KMS-11 (cell line): ENCODE measurements around the gene ARFGEF2.

Experiments used
- H2AFZ ChIP-seq: fragments of 200-600 bp; sonication (generic); 2 replicates; pipeline ENCODE4 v1.6.1; 2016; ENCODE audit warnings: antibody characterized with exemption, mixed run types, low read depth
- H3K27ac ChIP-seq: fragments of 200-600 bp; sonication (generic); 2 replicates; pipeline ENCODE4 v1.6.1; 2016; ENCODE audit warnings: mild to moderate bottlenecking, mixed run types
- H3K27me3 ChIP-seq: fragments of 200-600 bp; sonication (generic); 2 replicates; pipeline ENCODE4 v1.6.1; 2017; ENCODE audit warnings: mild to moderate bottlenecking, low read depth, mixed run types, moderate library complexity; ENCODE audit not compliant: insufficient read depth
- H3K36me3 ChIP-seq: fragments of 200-600 bp; sonication (generic); 2 replicates; pipeline ENCODE4 v1.6.1; 2017; ENCODE audit warnings: mild to moderate bottlenecking, mixed run types; ENCODE audit not compliant: insufficient read depth
- H3K4me1 ChIP-seq: fragments of 200-600 bp; sonication (generic); 2 replicates; pipeline ENCODE4 v1.6.1; 2016; ENCODE audit warnings: mild to moderate bottlenecking, low read depth, mixed run types; ENCODE audit not compliant: poor library complexity, severe bottlenecking
- H3K4me2 ChIP-seq: fragments of 200-600 bp; sonication (generic); 2 replicates; pipeline ENCODE4 v1.7.0; 2016; ENCODE audit warnings: mild to moderate bottlenecking, mixed run types
- H3K4me3 ChIP-seq: fragments of 200-600 bp; sonication (generic); IDR thresholded peaks from 2 replicates; pipeline ENCODE4 v1.6.1; 2017; ENCODE audit warnings: low read depth, low read length, mixed read lengths; ENCODE audit not compliant: insufficient read depth
- H3K79me2 ChIP-seq: fragments of 200-600 bp; sonication (generic); 2 replicates; pipeline ENCODE4 v1.6.1; 2016; ENCODE audit warnings: low read depth, mixed run types; ENCODE audit not compliant: insufficient read depth
- H3K9ac ChIP-seq: fragments of 200-600 bp; sonication (generic); 2 replicates; pipeline ENCODE4 v1.6.1; 2016; ENCODE audit warnings: mild to moderate bottlenecking, mixed run types
- H4K20me1 ChIP-seq: fragments of 200-600 bp; sonication (generic); 2 replicates; pipeline ENCODE4 v1.6.1; 2016; ENCODE audit warnings: mild to moderate bottlenecking, mixed run types; ENCODE audit not compliant: insufficient read depth
- CTCF ChIP-seq: fragments of 200-600 bp; sonication (generic); conservative IDR thresholded peaks from 2 replicates; pipeline ENCODE4 v1.6.1; 2017; ENCODE audit warnings: low read depth, mild to moderate bottlenecking, antibody characterized with exemption, low read length, moderate library complexity, mixed read lengths

The ARFGEF2 gene

GRCh38 chr20:48878534-48879248, 42.8 kb upstream of the ARFGEF2 start:
- H3K4me2 ChIP-seq, result no peak overlapping the region
- no peak overlapping the region for H3K9ac ChIP-seq
- no peak for TF ChIP-seq CTCF
- H3K4me1 ChIP-seq, result no peaks in the 10 kb centered on the region
- H3K36me3 ChIP-seq, result no peaks in the 10 kb centered on the region
- H3K79me2 ChIP-seq, result no peaks in the 10 kb centered on the region
- H3K27me3 ChIP-seq, result no peaks in the 10 kb centered on the region
- no peak overlapping the region for H3K27ac ChIP-seq
- no peak overlapping the region for H2AFZ ChIP-seq
- H4K20me1 ChIP-seq, result no peaks in the 10 kb centered on the region
- H3K4me3 ChIP-seq, result no peak overlapping the region

- no peak overlapping the region for H3K27ac ChIP-seq
- H2AFZ ChIP-seq, result no peak overlapping the region
Observed at GRCh38 chr20:48879612-48880245, 41.8 kb upstream of the ARFGEF2 start.

GRCh38 chr20:48880331-48880730, 41.2 kb upstream of the ARFGEF2 start:
- H3K9ac ChIP-seq, result no peak overlapping the region
- H3K27me3 ChIP-seq, result no peaks in the 10 kb centered on the region
- no peak overlapping the region for H3K4me2 ChIP-seq
- H3K4me1 ChIP-seq, result no peaks in the 10 kb centered on the region
- no peak for TF ChIP-seq CTCF
- no peak overlapping the region for H3K4me3 ChIP-seq
- H3K36me3 ChIP-seq, result no peaks in the 10 kb centered on the region
- H3K79me2 ChIP-seq, result no peaks in the 10 kb centered on the region
- H4K20me1 ChIP-seq, result no peaks in the 10 kb centered on the region
- H2AFZ ChIP-seq, result no peak overlapping the region
- no peak overlapping the region for H3K27ac ChIP-seq

More at GRCh38 chr20:48879612-48880245, 41.8 kb upstream of the ARFGEF2 start:
- no peak overlapping the region for H3K4me3 ChIP-seq
- H4K20me1 ChIP-seq, result no peaks in the 10 kb centered on the region
- no peak for TF ChIP-seq CTCF
- no peaks in the 10 kb centered on the region for H3K36me3 ChIP-seq
- H3K4me2 ChIP-seq, result no peak overlapping the region
- no peaks in the 10 kb centered on the region for H3K27me3 ChIP-seq
- no peaks in the 10 kb centered on the region for H3K4me1 ChIP-seq
- H3K9ac ChIP-seq, result no peak overlapping the region
- no peaks in the 10 kb centered on the region for H3K79me2 ChIP-seq

GRCh38 chr20:48880981-48881657, 40.4 kb upstream of the ARFGEF2 start:
- no peak for TF ChIP-seq CTCF
- Histone ChIP-seq H3K4me1 (no peaks in the 10 kb centered on the region), H3K27me3 (no peaks in the 10 kb centered on the region), H3K36me3 (no peaks in the 10 kb centered on the region), H2AFZ (no peak overlapping the region), H4K20me1 (no peaks in the 10 kb centered on the region), H3K79me2 (no peaks in the 10 kb centered on the region), H3K27ac (no peak overlapping the region), H3K9ac (no peak overlapping the region), H3K4me2 (no peak overlapping the region), H3K4me3 (no peak overlapping the region)
